Measurements from ENCODE around the gene ELOVL6.

DNA sequence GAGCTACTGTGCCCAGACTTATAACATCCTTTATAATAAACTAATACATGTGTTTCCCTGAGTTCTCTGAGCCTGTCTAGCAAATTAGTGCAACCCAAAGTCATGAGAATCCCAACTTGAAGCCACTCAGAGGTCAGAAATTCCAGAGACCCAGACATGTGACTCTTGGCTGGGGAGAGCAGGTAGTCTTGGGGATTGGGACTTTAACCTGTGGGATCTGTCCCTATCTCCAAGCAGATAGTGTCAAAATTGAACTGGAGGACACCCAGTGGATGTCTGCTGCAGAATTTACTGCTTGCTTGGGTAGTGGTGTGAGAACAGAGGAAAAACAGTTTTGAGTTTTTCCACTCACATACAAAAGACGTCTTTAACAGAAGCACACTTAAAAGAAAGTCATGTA is 26.4 kb downstream of the ELOVL6 start:
- TF ChIP-seq, protein P1, sequence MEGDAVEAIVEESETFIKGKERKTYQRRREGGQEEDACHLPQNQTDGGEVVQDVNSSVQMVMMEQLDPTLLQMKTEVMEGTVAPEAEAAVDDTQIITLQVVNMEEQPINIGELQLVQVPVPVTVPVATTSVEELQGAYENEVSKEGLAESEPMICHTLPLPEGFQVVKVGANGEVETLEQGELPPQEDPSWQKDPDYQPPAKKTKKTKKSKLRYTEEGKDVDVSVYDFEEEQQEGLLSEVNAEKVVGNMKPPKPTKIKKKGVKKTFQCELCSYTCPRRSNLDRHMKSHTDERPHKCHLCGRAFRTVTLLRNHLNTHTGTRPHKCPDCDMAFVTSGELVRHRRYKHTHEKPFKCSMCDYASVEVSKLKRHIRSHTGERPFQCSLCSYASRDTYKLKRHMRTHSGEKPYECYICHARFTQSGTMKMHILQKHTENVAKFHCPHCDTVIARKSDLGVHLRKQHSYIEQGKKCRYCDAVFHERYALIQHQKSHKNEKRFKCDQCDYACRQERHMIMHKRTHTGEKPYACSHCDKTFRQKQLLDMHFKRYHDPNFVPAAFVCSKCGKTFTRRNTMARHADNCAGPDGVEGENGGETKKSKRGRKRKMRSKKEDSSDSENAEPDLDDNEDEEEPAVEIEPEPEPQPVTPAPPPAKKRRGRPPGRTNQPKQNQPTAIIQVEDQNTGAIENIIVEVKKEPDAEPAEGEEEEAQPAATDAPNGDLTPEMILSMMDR (IDR thresholded peaks at IDR 0.05) = no peak
- TF ChIP-seq POLR2A (IDR thresholded peaks at IDR 0.05) (no peak), EP300 (IDR thresholded peaks at IDR 0.05) (no peak)
